Calu3 (cell line): ENCODE results near the gene TTLL10. TPM values are rescaled to one million over a fixed set of nuclear protein-coding genes. Genes with fewer than 3 reads are reported as not detected.

Source experiments
- BruUV-seq: library from RNA; stranded (reverse); fragments of 400-500 nt; replicated peaks from 2 replicates; lab custom pipeline; 2021; lab: Mats Ljungman, UMichigan
- CTCF ChIA-PET: fragments of 300-600 bp; sonication (Branson Sonifier 250); formaldehyde crosslinking; loops from one replicate; lab custom pipeline; 2022; ENCODE audit warnings: antibody characterized with exemption; lab: Charles Lee
- DNase-seq: peaks from one replicate; pipeline ENCODE4 v3.0.0; 2022
- H3K27ac Mint-ChIP-seq: one replicate; pipeline ENCODE4 v1.8.0; 2022; ENCODE audit warnings: mixed read lengths; ENCODE audit not compliant: unreplicated experiment
- H3K27me3 Mint-ChIP-seq: one replicate; pipeline ENCODE4 v1.8.0; 2022; ENCODE audit warnings: mixed read lengths; ENCODE audit not compliant: unreplicated experiment
- H3K36me3 Mint-ChIP-seq: one replicate; pipeline ENCODE4 v1.8.0; 2022; ENCODE audit warnings: mild to moderate bottlenecking, moderate library complexity, mixed read lengths; ENCODE audit not compliant: insufficient read depth, unreplicated experiment
- H3K4me1 Mint-ChIP-seq: one replicate; pipeline ENCODE4 v1.8.0; 2022; ENCODE audit warnings: mild to moderate bottlenecking, low read depth, mixed read lengths; ENCODE audit not compliant: unreplicated experiment
- H3K4me3 Mint-ChIP-seq: one replicate; pipeline ENCODE4 v1.8.0; 2022; ENCODE audit warnings: mild to moderate bottlenecking, low read depth, moderate library complexity, mixed read lengths; ENCODE audit not compliant: unreplicated experiment
- H3K9me3 Mint-ChIP-seq: one replicate; pipeline ENCODE4 v1.8.0; 2022; ENCODE audit warnings: low read depth, mixed read lengths; ENCODE audit not compliant: unreplicated experiment
- intact Hi-C: fragments of 100-400 bp; cut with micrococcal nuclease; formaldehyde crosslinking; loops from one replicate; pipeline ENCODE4 v1.10.0; 2022; ENCODE audit not compliant: unreplicated experiment
- total RNA-seq: library from RNA; stranded (reverse); gene quantifications from 2 replicates; pipeline ENCODE4 v1.2.3, GENCODE V29; 2022
- TF ChIP-seq, protein P1 (sequence below): fragments of 200-600 bp; IDR thresholded peaks from one replicate; pipeline ENCODE4 v1.8.0; 2022; ENCODE audit warnings: antibody characterized with exemption; ENCODE audit not compliant: unreplicated experiment

The TTLL10 gene
- total RNA-seq, 1 experiment from 2014 or later, result 3.5 TPM

DNA sequence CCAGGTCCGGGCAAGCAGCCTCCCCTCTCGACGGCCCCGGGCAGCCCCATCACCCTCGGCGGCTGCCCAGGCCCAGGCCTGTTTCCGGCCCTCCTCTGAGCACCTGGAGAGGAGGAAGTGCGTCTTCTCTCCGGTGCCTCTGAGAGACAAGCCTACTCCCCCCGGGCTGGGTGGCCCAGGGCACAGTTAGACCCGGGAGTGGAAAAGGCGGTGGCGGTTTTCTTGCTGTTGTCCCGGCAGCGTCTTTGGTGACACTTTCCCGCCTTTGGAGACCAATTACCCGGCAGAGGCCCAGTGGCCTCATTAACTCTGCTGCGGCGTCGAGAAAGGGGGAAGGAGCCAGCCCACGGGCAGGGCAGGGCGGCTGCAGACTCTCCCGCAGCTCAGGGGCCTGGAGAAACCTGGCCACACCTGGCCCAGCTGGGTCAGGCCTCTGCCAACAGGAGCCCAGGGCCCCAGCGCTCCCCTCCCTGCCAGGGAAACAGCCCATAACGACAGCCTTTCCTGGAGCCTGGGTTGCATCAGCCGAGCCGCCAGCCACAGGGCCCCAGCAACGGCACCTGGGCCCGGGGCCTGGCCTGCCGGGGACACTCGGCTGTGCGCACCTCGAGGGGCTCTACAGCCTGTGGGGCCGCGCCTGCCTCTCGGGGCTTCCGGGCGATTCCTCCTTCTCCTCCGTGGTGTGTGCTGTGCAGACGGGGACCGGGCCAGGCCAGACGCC lies 29.4 kb upstream of the TTLL10 start:
- Mint-ChIP-seq H3K27ac (no peak overlapping the region), H3K4me3 (no peak overlapping the region), H3K36me3 (no peaks in the 10 kb centered on the region), H3K27me3 (no peaks in the 10 kb centered on the region), H3K4me1 (no peaks in the 10 kb centered on the region), H3K9me3 (no peaks in the 10 kb centered on the region)
- no peak for DNase-seq
- CTCF ChIA-PET, result no interaction called here
- TF ChIP-seq, protein P1, sequence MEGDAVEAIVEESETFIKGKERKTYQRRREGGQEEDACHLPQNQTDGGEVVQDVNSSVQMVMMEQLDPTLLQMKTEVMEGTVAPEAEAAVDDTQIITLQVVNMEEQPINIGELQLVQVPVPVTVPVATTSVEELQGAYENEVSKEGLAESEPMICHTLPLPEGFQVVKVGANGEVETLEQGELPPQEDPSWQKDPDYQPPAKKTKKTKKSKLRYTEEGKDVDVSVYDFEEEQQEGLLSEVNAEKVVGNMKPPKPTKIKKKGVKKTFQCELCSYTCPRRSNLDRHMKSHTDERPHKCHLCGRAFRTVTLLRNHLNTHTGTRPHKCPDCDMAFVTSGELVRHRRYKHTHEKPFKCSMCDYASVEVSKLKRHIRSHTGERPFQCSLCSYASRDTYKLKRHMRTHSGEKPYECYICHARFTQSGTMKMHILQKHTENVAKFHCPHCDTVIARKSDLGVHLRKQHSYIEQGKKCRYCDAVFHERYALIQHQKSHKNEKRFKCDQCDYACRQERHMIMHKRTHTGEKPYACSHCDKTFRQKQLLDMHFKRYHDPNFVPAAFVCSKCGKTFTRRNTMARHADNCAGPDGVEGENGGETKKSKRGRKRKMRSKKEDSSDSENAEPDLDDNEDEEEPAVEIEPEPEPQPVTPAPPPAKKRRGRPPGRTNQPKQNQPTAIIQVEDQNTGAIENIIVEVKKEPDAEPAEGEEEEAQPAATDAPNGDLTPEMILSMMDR, result no peak
- no TSS peak for BruUV-seq
- intact Hi-C loops, result no loop called here

DNA sequence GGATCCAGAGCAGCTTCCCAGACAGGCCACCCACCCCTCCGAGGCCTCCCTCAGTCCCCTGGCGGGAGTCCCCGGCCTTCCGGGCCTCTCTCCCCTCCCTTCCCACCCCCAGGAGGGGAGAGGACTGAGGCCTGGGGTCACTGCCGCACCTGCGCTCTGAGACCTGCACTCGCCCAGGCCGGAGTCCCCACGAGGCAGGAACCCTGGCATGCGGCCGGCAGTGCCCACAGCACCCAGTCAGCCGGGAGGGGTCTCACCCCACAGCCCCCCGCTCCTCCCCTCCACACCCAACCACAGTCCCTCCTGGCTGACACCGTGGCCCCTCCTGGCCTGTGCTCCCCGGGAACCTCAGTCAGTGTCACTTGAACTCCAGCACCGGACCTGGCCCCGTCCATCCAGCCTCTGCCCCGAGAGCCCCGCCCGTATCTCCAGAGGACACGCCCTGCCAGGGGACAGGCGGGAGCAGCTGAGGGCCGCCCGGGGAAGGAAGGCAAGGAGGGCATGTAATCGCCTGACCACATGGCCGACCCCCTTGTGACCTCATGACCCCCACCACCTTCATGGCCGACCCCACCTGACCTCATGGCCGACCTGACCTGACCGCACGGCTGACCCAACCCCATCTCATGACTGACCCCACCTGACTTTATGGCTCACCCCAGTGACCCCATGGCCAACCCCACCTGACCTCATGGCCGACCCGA lies 28.7 kb upstream of the TTLL10 start:
- Mint-ChIP-seq H3K4me1 (no peaks in the 10 kb centered on the region), H3K9me3 (no peaks in the 10 kb centered on the region), H3K27me3 (no peaks in the 10 kb centered on the region), H3K4me3 (no peak overlapping the region), H3K36me3 (peaks cover 5% of the 10 kb centered on the region), H3K27ac (no peak overlapping the region)
- DNase-seq, result no peak
- TF ChIP-seq, protein P1, result no peak
- no TSS peak for BruUV-seq
- intact Hi-C loops, result no loop called here
- CTCF ChIA-PET, result no interaction called here

DNA sequence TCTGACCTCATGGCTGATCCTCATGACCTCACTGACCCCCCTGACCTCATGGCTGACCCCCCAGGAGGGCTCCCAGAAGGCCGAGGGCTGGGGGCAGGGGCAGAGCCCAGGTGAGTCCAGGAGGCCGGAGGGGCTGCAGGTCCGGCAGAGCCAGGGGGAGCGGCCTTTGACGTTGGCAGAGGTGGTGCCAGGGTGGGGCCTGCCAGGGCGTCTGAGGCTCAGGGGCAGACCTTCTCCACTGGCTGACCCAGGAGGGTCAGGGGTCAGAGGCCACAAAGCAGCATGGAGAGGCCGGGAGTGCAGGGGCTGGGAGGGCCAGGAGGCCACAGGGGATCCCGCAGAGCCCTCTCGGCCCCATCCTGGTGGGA lies 28.1 kb upstream of the TTLL10 start:
- H3K4me1 Mint-ChIP-seq, result no peaks in the 10 kb centered on the region
- peaks cover 5% of the 10 kb centered on the region for H3K36me3 Mint-ChIP-seq
- no peaks in the 10 kb centered on the region for H3K9me3 Mint-ChIP-seq
- no peak for DNase-seq
- BruUV-seq, result no TSS peak
- no peaks in the 10 kb centered on the region for H3K27me3 Mint-ChIP-seq
- H3K4me3 Mint-ChIP-seq, result no peak overlapping the region
- intact Hi-C loops, result no loop called here
- TF ChIP-seq, protein P1, result no peak
- no peak overlapping the region for H3K27ac Mint-ChIP-seq
- CTCF ChIA-PET, result no interaction called here

DNA sequence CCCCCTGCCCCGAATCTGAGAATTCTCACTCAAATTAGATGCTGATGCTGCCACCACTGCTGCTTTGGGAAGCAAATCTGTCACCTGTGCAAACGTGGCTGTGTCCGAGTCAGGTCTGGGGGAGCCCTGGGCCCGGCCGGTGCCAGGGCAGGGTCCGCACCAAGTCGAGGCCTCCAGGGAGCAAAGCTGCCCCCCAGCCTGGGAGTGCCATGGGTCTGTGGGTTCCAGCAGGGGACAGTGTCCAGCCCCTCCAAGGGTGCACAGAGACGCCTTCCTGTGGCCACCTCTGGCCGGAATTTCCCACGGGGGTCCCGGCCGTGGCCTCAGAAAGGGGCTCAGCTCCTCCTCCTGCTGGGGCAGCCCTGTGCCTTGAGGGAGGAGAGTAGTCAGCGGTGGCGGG lies 27.7 kb upstream of the TTLL10 start:
- no peaks in the 10 kb centered on the region for H3K4me1 Mint-ChIP-seq
- CTCF ChIA-PET, result no interaction called here
- H3K4me3 Mint-ChIP-seq, result no peak overlapping the region
- H3K27ac Mint-ChIP-seq, result no peak overlapping the region
- H3K9me3 Mint-ChIP-seq, result no peaks in the 10 kb centered on the region
- no peaks in the 10 kb centered on the region for H3K27me3 Mint-ChIP-seq
- no peak for DNase-seq
- TF ChIP-seq, protein P1, result no peak
- no TSS peak for BruUV-seq
- H3K36me3 Mint-ChIP-seq, result peaks cover 5% of the 10 kb centered on the region
- intact Hi-C loops, result no loop called here
